ENCODE data around the gene GALNT1.

GRCh38 chr18:35590935-35591334 lies 9.4 kb downstream of the GALNT1 start:
- TF ChIP-seq, protein P1, sequence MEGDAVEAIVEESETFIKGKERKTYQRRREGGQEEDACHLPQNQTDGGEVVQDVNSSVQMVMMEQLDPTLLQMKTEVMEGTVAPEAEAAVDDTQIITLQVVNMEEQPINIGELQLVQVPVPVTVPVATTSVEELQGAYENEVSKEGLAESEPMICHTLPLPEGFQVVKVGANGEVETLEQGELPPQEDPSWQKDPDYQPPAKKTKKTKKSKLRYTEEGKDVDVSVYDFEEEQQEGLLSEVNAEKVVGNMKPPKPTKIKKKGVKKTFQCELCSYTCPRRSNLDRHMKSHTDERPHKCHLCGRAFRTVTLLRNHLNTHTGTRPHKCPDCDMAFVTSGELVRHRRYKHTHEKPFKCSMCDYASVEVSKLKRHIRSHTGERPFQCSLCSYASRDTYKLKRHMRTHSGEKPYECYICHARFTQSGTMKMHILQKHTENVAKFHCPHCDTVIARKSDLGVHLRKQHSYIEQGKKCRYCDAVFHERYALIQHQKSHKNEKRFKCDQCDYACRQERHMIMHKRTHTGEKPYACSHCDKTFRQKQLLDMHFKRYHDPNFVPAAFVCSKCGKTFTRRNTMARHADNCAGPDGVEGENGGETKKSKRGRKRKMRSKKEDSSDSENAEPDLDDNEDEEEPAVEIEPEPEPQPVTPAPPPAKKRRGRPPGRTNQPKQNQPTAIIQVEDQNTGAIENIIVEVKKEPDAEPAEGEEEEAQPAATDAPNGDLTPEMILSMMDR (IDR thresholded peaks at IDR 0.05 in 2 of 3, conservative IDR thresholded peaks at IDR 0.05 in 1 of 3; ENCODE audit: borderline replicate concordance in 1 of 3, insufficient read depth in 1 of 3, low read depth in 2 of 3, low read length in 2 of 3): no peak
- TF ChIP-seq EGR1 (IDR thresholded peaks at IDR 0.05; ENCODE audit: low read depth): no peak
- no peak for TF ChIP-seq RAD21 (IDR thresholded peaks at IDR 0.05; ENCODE audit: low read depth)
- no peak for TF ChIP-seq SIN3A (IDR thresholded peaks at IDR 0.05; ENCODE audit: low read depth)
- TF ChIP-seq CEBPB (IDR thresholded peaks at IDR 0.05; ENCODE audit: low read depth): no peak
- no peak for TF ChIP-seq POLR2AphosphoS5 (IDR thresholded peaks at IDR 0.05; ENCODE audit: low read depth, low read length)
- no peak for TF ChIP-seq POLR2A (IDR thresholded peaks at IDR 0.05; ENCODE audit: borderline replicate concordance, extremely low read depth, insufficient read depth, insufficient read length)
